Stomach smooth muscle (tissue), 2 donors: Measurements from ENCODE around the gene UST.

Experiments
- H3K27ac ChIP-seq: one replicate; pipeline ENCODE4 v1.7.0; 2013; ENCODE audit warnings: mild to moderate bottlenecking, low read length, inconsistent platforms
- H3K27me3 ChIP-seq, 2 donors: one replicate each; pipeline ENCODE4 v1.7.0; 2013; ENCODE audit warnings: low read length in 2 of 2; ENCODE audit not compliant: insufficient read depth in 2 of 2, control insufficient read depth in 1 of 2
- H3K36me3 ChIP-seq, 2 donors: one replicate each; pipeline ENCODE4 v1.7.0; 2013; ENCODE audit warnings: low read length in 2 of 2; ENCODE audit not compliant: control insufficient read depth in 2 of 2, insufficient read depth in 2 of 2
- H3K4me1 ChIP-seq: one replicate; pipeline ENCODE4 v1.7.0; 2013; ENCODE audit warnings: low read length; ENCODE audit not compliant: control insufficient read depth, insufficient read depth
- H3K4me3 ChIP-seq, 2 donors: one replicate each; pipeline ENCODE4 v1.7.0; 2013; ENCODE audit warnings: low read length in 2 of 2
- H3K9ac ChIP-seq, 2 donors: one replicate each; pipeline ENCODE4 v1.7.0; 2013; ENCODE audit warnings: low read length in 2 of 2, mild to moderate bottlenecking in 1 of 2
- H3K9me3 ChIP-seq, 2 donors: one replicate each; pipeline ENCODE4 v1.7.0; 2013; ENCODE audit warnings: low read length in 2 of 2; ENCODE audit not compliant: control insufficient read depth in 2 of 2
- donor health status: healthy.
- donor health status: Pancreatic carcinoma.

Gene UST, protein sequence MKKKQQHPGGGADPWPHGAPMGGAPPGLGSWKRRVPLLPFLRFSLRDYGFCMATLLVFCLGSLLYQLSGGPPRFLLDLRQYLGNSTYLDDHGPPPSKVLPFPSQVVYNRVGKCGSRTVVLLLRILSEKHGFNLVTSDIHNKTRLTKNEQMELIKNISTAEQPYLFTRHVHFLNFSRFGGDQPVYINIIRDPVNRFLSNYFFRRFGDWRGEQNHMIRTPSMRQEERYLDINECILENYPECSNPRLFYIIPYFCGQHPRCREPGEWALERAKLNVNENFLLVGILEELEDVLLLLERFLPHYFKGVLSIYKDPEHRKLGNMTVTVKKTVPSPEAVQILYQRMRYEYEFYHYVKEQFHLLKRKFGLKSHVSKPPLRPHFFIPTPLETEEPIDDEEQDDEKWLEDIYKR

DNA sequence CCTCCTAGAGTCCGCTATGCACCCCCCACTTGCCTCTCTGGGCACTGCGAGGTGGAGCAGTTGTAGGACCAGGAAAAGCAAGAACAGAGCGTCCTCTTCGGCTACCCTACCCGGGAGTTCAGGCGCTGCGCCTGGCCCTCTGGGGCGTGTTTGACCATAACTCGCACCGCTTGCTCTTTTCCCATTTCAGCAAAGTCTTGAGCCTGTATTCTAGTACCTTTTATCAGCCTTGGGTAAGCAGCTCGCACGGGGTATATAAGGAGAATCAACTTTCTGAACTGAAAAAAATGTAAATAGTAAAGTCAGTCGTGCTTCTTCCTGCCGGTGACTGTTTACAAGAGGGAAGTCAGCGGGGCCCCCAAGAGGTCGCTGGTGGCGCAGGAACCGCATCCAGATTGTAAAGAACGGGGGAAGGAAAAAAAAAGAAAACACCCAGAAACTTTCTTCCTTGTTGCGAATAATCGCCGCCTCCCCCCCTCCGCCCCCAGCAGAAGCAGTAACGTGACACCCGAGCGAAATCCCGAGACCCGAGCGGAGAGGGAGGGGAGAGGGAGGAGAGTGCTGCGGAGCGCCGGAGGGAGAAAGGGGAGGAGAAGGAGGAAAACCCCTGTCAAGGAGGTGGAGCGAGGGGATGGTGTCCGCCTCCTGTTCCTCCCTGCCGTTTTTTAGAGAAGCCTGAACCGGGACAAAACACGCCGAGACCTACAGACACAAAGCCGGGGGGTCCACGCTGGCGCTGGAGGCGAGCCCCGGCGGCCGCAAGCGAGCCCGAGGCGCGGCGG is at the start of gene UST:
TSS of gene UST (plus strand) at position 668 of the 782 bp plus-strand sequence. CDS start 401 bp downstream, outside the sequence.
- Histone ChIP-seq H3K36me3 (no peaks in the 10 kb centered on the region), H3K9me3 (no peaks in the 10 kb centered on the region), H3K4me3 (peak within 1 kb of the TSS; percentile 76 to 83), H3K4me1 (peaks cover 19% of the 10 kb centered on the region), H3K9ac (peak within 1 kb of the TSS; percentile 62 to 84), H3K27me3 (no peaks in the 10 kb centered on the region), H3K27ac (peak within 1 kb of the TSS; percentile 76)

DNA sequence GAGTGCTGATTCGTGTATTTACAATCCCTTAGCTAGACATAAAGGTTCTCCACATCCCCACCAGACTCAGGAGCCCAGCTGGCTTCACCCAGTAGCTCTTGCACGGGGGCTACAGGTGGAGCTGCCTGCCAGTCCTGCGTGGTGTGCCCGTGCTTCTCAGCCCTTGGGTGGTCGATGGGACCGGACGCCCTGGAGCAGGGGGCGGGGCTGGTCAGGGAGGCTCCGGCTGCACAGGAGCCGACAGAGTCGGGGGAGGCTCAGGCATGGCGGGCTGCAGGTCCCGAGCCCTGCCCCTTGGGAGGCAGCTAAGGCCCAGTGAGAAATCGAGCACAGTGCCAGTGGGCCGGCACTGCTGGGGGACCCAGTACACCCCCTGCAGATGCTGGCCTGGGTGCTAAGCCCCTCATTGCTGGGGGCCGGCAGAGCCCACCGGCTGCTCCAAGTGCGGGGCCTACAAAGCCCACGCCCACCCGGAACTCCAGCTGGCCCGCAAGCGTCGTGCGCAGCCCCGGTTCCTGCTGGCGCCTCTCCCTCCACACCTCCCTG is 48.9 kb upstream of the UST start:
- H3K9ac ChIP-seq: no peak overlapping the region
- no peak overlapping the region for H3K4me3 ChIP-seq
- peaks cover 5% of the 10 kb centered on the region for H3K4me1 ChIP-seq
- H3K9me3 ChIP-seq: no peaks in the 10 kb centered on the region
- H3K27ac ChIP-seq: no peak overlapping the region
- no peaks in the 10 kb centered on the region for H3K36me3 ChIP-seq
- H3K27me3 ChIP-seq: no peaks in the 10 kb centered on the region

DNA sequence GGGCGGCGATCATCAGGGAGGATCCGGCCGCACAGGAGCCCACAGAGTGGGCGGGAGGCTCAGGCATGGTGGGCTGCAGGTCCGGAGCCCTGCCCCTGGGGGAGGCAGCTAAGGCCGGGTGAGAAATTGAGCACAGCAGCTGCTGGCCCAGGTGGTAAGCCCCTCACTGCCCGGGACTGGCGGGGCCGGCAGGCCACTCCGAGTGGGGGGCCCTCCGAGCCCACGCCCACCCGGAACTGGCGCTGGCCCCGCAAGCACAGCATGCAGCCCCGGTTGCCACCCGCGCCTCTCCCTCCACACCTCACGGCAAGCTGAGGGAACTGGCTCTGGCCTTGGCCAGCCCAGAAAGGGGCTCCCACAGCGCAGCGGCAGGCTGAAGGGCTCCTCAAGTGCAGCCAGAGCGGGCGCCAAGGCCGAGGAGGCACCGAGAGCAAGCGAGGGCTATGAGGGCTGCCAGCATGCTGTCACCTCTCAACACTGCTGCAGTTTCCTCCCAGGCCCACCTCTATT is 48.1 kb upstream of the UST start:
- Histone ChIP-seq H3K27ac (no peak overlapping the region), H3K9me3 (no peaks in the 10 kb centered on the region), H3K4me1 (peaks cover 5% of the 10 kb centered on the region), H3K4me3 (no peak overlapping the region), H3K27me3 (no peaks in the 10 kb centered on the region), H3K9ac (no peak overlapping the region), H3K36me3 (no peaks in the 10 kb centered on the region)

DNA sequence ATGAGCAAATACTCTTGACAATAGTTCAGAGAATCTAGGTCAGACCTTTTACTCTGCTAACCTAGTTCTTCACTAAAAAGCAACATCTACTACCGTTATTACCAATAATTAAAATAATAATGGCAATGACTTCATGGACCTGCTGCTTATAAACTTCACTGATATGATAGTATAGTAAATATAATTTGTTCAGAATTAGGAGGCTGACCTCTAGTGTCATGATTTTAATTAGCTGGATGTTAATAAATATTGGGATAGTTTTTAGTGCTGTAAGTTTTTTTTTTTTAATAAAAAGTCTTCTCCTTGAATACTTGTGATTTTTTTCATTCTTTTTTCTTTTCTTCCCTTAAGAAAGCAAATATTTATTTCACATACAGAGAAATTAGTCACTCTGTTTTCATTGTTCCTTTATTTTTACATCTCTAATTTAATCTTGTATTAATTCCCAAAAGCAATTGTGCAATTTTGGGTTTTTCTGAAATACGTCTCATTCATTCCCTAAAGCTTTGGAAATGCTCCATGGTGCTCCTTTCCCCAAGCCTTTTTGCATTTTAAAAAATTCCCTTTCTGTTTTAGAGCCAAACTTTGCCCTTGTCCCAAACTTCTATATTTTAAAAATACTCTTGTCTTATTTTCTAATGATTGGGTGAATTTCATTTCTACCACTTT is 46.6 kb upstream of the UST start:
- Histone ChIP-seq H3K9ac (peak overlapping the region in 1 of 2 donors; percentile 5), H3K36me3 (no peaks in the 10 kb centered on the region), H3K4me3 (peak overlapping the region in 1 of 2 donors; percentile 53), H3K27me3 (no peaks in the 10 kb centered on the region), H3K4me1 (peaks cover 5% of the 10 kb centered on the region), H3K9me3 (no peaks in the 10 kb centered on the region), H3K27ac (no peak overlapping the region)

DNA sequence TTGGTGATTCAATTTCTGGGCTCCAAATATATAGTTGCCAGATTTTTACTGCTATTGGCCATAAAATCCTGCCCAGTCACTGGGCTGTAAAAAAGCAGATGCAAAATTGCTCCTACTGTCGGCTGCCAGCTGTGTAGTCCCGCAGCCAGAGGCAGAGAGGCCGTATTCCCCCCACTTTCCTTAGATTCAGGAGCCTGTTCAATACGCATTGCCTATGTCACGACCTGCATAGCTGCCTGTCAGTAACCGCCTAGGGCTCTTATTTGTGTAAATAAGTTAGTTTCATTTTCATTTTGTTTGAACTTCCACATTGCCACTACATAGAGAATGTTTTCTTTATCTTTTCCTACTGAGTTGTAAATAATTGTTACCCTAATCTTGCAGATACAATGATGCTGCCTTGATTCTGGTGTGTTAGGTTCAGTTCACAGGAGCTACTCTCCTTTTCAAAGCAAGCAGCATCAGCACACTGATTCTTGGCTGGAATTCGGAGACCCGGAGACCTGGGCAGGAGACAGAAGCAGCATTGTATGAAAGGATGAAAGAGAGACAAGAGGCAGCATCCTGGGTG is 46.0 kb upstream of the UST start:
- Histone ChIP-seq H3K27me3 (no peaks in the 10 kb centered on the region), H3K36me3 (no peaks in the 10 kb centered on the region), H3K4me3 (peak overlapping the region; percentile 53 to 71), H3K9me3 (no peaks in the 10 kb centered on the region), H3K9ac (peak overlapping the region; percentile 5 to 68), H3K27ac (no peak overlapping the region), H3K4me1 (peaks cover 5% of the 10 kb centered on the region)

DNA sequence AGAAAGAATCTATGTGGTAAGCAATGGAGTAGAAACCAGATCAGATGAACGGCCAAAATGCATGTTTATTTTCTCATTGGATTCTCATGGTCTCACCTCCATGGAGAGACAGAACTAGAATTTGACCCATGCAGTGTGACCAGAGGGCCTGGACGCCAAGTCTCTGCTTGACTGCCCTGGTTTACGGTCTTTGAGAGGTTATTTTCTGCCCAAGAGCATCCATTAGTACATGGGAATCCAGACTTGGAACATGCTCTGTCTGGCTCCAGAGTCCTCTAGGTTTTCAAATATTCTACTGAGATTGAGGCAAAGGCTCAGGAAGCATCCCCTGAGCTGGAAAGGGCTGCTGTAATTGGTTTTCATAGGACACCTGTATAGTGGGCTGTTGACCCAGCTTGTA is 45.5 kb upstream of the UST start:
- Histone ChIP-seq H3K27ac (no peak overlapping the region), H3K36me3 (no peaks in the 10 kb centered on the region), H3K9ac (peak overlapping the region in 1 of 2 donors; percentile 68), H3K9me3 (no peaks in the 10 kb centered on the region), H3K4me1 (peaks cover 5% of the 10 kb centered on the region), H3K27me3 (no peaks in the 10 kb centered on the region), H3K4me3 (peak overlapping the region; percentile 53 to 71)

DNA sequence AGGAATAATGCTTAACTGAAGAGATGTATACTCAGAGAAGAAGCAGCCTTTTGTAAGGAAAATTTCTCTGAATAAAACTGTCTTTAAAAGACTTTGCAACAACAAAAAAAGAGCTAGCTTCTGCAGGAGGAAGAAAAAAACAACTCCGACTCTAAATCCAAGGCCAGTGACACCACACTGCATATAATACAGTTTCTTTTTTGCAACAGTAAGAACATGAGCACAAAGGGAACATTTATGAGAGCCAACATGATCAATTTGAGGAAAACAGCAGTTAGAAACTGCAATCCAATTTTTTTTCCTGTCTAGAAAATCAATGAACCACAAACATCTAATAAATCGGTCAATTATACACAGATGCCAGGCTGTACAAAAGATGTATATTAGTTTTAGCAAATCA is 42.9 kb upstream of the UST start:
- no peak overlapping the region for H3K9ac ChIP-seq
- peaks cover 5% of the 10 kb centered on the region for H3K4me1 ChIP-seq
- no peak overlapping the region for H3K27ac ChIP-seq
- no peaks in the 10 kb centered on the region for H3K9me3 ChIP-seq
- H3K4me3 ChIP-seq: no peak overlapping the region
- H3K27me3 ChIP-seq: no peaks in the 10 kb centered on the region
- no peaks in the 10 kb centered on the region for H3K36me3 ChIP-seq

DNA sequence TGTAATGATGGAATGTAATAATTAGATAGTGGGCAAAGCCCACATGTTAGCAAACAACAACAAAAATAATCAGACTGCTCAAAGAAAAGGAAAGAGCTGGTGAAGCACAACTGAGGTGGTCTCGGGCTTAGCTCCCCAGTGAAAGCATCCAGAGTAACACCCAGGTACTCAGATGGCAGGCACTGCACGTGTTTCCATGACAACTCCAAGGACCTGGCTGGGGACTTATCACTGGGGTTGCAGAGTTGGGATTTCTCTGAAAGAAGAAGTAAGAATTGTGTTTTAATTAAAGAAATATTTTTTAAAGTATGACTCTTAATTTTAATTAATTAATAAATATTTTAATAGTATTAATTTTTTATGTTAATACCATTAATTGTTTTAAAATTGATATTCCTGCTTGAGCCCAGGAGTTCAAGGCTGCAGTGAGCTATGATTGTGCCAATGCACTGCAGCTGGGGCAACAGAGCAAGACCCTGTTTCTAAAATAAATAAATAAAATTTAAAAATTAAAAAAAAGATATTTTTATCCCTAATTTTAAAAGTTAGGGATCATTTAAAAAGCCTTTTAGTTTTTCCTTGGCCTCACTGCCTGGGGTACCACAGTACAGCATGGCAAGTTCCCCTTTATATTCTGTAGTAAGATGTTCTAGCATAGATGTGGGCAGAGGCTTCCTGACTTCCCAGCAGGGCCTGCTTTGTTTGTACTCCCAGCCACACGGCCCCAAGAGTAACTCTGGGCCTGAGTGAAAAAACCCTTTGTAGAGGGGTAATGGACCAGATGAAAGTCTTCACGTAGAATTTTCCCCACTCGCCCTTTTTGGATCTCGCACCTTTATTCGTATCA is 42.2 kb upstream of the UST start:
- Histone ChIP-seq H3K36me3 (no peaks in the 10 kb centered on the region), H3K27me3 (no peaks in the 10 kb centered on the region), H3K9me3 (no peaks in the 10 kb centered on the region), H3K27ac (no peak overlapping the region), H3K4me3 (no peak overlapping the region), H3K9ac (no peak overlapping the region), H3K4me1 (peaks cover 5% of the 10 kb centered on the region)

DNA sequence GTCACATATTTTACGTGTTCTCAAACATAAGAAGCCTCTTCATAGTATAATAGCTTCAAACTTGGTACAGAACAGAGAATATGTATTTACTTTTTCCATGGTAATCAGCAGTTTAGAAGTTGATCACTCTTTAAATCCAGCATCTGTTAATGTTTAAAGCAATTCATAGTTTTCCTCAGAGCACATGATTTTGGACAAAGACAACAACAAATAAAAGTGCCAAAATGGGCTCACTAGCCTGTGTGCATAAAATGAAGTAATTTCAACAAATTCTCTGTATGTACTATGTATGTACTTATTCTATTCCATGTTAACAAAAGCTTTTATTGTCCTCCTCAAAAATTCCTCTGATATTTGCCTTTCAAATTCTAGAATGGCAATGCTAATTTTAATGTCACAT is 38.1 kb upstream of the UST start:
- no peaks in the 10 kb centered on the region for H3K4me1 ChIP-seq
- no peak overlapping the region for H3K4me3 ChIP-seq
- H3K36me3 ChIP-seq: no peaks in the 10 kb centered on the region
- no peaks in the 10 kb centered on the region for H3K9me3 ChIP-seq
- no peak overlapping the region for H3K9ac ChIP-seq
- H3K27me3 ChIP-seq: no peaks in the 10 kb centered on the region
- H3K27ac ChIP-seq: no peak overlapping the region
